ENCODE data around the gene CDC42EP5.

The CDC42EP5 gene

GRCh38 chr19:54462655-54463530, 10.2 kb downstream of the CDC42EP5 start:
- DNase-seq (ENCODE audit: low read depth in 1 of 2, low spot score in 1 of 2) = peak; percentile 41 to 57

GRCh38 chr19:54462047-54462654, 10.9 kb downstream of the CDC42EP5 start:
- no peak for DNase-seq (ENCODE audit: low read depth in 1 of 2, low spot score in 1 of 2)

GRCh38 chr19:54461613-54462012, 11.5 kb downstream of the CDC42EP5 start:
- DNase-seq (ENCODE audit: low read depth in 1 of 2, low spot score in 1 of 2) = no peak

GRCh38 chr19:54461210-54461609, 11.9 kb downstream of the CDC42EP5 start:
- DNase-seq (ENCODE audit: low read depth in 1 of 2, low spot score in 1 of 2) = no peak

GRCh38 chr19:54460230-54461005, 12.7 kb downstream of the CDC42EP5 start:
- DNase-seq (ENCODE audit: low read depth in 1 of 2, low spot score in 1 of 2) = no peak

GRCh38 chr19:54459282-54460229, 13.5 kb downstream of the CDC42EP5 start:
- no peak for DNase-seq (ENCODE audit: low read depth in 1 of 2, low spot score in 1 of 2)

GRCh38 chr19:54458648-54459281, 14.3 kb downstream of the CDC42EP5 start:
- DNase-seq (ENCODE audit: low read depth in 1 of 2, low spot score in 1 of 2) = no peak

GRCh38 chr19:54457773-54458647, 15.1 kb downstream of the CDC42EP5 start:
- no peak for DNase-seq (ENCODE audit: low read depth in 1 of 2, low spot score in 1 of 2)

GRCh38 chr19:54456423-54457373, 16.4 kb downstream of the CDC42EP5 start:
- DNase-seq (ENCODE audit: low read depth in 1 of 2, low spot score in 1 of 2) = no peak

- DNase-seq (ENCODE audit: low read depth in 1 of 2, low spot score in 1 of 2) = no peak
These were observed 17.2 kb downstream of the CDC42EP5 start for GRCh38 chr19:54455786-54456422.

GRCh38 chr19:54454781-54455675, 18.1 kb downstream of the CDC42EP5 start:
- no peak for DNase-seq (ENCODE audit: low read depth in 1 of 2, low spot score in 1 of 2)

GRCh38 chr19:54453921-54454780, 18.9 kb downstream of the CDC42EP5 start:
- DNase-seq (ENCODE audit: low read depth in 1 of 2, low spot score in 1 of 2) = no peak

- no peak for DNase-seq (ENCODE audit: low read depth in 1 of 2, low spot score in 1 of 2)
These were observed 20.5 kb downstream of the CDC42EP5 start for GRCh38 chr19:54452626-54453025.

GRCh38 chr19:54451997-54452396, 21.1 kb downstream of the CDC42EP5 start:
- DNase-seq (ENCODE audit: low read depth in 1 of 2, low spot score in 1 of 2) = no peak

- no peak for DNase-seq (ENCODE audit: low read depth in 1 of 2, low spot score in 1 of 2)
These were observed 21.7 kb downstream of the CDC42EP5 start for GRCh38 chr19:54451331-54451871.

Measured in stimulated activated CD4-positive, alpha-beta T cell treated with anti-CD3 and anti-CD28 coated beads, Interleukin-15, amount 100 ng/mL, for 1 hour (primary cell).